Retina (tissue), 1 donor: ENCODE measurements around the gene DIPK1C.
"Not testable (repeated sequence)": the region's sequence is repeated elsewhere in the genome, so short reads cannot be mapped to it uniquely, and the experiment has no call there.

Experiments
- DNase-seq: peaks from one replicate; pipeline ENCODE4 v3.0.0-alpha.2; 2016

Gene DIPK1C

DNA sequence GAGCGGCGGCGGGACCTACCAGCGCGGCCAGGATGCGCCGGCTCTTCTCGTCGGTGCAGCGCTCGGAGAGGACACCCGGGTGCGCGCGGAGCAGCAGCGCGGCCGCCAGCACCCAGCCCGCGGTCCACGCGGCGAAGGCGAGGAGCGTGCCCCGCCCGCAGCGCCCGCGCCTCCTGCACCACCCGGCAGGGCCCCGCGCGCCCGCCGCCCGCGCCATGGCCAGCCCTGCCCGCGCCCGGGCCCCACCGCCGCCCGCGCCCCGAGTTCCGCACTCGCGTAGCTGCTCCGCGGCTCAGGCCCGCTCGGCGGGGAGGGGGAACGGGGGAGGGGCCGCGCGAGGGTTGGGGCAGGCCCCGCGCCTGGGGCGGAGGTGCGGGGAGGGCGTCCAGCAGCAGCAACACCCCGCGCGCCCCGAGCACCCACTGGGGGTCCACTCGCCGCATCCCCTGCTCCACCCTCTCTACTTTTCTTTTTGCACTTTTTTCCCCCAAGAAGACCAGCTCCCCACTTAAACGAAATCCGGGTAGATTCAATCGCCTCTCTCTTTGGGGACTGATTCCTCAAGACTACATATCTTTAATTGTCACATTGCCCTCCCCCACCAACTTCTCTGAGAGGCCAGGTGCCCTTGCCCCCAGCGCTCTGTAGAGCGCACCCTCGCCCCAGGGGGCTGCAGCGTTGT is at the start of gene DIPK1C:
Gene DIPK1C (minus strand): TSS at position 266 of the 682 bp plus-strand sequence. CDS start 49 bp downstream, at position 217.
- peak; percentile 55 for DNase-seq

DNA sequence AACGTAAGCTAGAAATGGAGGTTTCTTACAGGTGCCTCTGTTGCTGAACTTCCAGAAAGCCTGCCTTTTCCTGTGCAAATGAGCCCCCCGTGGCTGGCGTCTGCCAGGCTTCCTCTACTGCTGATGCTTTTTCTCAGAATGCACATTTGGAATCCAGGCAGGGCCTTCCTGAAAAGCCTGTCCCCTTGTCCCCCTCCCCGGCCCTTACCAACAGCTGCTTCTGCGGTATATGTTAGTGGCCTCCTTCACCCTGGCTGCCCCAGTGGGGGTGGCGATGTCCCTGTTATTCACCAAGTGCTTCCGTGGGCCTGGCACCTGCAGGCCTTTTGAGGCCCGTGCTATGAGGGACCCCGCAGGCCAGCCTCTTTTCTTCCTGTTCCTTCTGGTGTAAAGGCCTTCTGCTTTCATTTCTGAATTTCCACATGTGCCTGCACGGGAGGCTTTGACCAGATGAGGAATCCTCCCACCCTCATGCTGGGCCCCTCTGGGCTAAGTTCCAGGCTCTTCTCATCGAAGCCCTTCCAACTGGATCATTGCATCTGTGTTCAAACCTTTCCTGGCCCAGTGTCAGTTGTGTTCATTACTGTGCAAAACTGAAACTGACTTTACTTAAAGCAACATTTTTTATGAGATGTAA is 49.5 kb upstream of the DIPK1C start:
- no peak for DNase-seq

DNA sequence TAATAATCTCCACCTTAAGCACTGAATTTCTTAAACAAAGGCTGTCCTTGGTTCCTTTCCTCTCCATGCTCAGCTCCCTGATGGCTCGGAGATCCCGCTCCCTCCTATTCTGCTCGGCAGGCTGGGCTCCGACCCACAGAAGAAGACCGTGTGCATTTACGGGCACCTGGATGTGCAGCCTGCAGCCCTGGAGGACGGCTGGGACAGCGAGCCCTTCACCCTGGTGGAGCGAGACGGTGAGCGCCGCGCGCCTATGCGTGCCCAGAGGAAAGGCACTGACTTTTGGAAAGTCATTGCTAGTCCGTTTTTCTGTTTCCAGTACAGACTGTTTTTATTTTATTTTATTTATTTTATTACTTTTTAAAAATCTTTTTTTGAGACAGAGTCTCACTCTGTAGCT is 48.7 kb upstream of the DIPK1C start:
- DNase-seq = no peak

DNA sequence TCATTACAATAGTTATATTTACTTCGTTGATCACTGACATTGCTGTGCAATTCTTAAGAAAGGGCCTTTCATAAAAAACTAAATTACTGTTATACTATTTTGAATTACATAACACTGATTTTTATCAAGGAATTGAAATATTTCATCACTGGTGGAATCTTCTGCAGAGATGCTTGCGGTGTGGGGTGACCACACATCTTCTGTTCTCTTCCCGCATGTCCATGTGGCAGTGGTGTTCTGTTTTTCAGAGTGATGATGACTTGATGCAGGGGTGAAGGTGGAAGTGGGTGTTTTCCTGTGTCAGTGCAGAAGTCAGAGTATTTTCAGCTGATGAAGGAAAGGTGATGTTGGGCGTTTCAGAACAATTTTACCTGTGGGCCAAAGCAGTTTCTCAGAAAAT is 46.0 kb upstream of the DIPK1C start:
- DNase-seq = no peak

DNA sequence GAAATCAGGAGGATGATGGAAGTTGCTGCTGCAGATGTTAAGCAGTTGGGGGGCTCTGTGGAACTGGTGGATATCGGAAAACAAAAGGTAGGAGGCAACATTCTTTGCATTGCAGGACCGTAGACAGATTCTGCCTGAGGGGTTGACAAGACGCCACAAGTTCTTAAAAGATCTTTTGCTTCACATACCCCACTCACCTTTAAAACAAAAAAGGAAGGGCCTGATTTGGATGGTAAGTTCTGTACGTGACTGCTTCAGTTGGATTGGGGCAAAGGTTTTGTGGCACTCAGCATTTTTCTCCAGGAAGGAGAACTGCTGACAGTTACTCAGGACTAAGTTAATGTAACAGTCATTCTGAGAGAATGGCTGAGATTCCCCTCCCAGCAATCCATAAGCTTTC is 44.3 kb upstream of the DIPK1C start:
- DNase-seq = no peak

DNA sequence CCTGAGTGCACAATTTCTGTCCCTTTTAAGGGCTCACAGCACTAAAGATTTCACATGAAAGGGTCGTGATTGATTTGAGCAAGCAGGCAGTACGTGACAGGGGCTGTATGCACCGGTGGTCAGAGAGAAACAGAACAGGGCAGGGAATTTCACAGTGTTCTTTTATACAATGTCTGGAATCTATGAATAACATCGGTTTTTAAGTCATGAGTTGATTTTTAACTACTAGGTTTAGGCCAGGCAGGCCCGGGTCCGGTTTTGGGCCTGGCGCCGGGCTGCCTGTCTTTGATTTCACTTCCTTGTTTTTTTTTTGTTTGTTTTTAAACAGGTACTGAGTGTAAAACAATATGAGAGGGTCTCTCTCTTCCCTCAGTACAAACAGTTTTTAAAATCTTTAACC is 43.7 kb upstream of the DIPK1C start:
- DNase-seq = not testable (repeated sequence)

DNA sequence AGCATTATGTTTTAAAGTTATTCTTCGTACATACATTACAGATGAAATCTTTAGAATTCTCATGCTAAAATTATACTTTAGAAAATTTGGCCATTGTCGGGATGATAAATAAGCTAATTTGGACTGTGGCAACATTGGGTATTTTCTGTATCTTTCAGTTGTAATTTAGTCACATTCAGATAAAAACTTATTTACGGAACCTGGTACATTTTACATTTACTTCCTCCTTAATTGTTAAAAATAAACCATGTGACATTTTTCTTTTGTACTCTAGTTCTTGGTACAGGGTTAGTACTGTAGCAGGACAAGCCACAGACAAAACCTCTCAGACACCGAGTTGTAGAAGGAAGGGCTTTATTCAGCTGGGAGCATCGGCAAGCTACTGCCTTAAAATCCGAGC is 43.3 kb upstream of the DIPK1C start:
- DNase-seq = no peak

DNA sequence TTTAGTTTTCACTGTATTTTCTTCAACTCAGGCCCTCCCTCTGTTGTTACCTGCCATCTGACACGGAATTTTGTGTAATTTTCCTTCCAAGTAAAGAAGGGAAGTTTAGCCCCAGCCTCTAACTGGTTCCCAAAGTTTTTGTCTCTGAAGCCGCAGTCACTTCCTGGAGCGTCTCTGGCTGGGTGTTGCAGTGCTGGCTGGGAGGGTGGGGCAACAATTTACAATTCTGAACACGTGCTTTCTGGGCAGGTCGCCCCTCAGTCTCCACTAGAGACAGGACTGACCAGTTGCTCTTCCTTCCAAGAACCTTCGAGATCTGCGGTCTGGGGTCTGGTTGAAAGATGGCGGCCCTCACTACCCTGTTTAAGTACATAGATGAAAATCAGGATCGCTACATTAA is 42.5 kb upstream of the DIPK1C start:
- no peak for DNase-seq

DNA sequence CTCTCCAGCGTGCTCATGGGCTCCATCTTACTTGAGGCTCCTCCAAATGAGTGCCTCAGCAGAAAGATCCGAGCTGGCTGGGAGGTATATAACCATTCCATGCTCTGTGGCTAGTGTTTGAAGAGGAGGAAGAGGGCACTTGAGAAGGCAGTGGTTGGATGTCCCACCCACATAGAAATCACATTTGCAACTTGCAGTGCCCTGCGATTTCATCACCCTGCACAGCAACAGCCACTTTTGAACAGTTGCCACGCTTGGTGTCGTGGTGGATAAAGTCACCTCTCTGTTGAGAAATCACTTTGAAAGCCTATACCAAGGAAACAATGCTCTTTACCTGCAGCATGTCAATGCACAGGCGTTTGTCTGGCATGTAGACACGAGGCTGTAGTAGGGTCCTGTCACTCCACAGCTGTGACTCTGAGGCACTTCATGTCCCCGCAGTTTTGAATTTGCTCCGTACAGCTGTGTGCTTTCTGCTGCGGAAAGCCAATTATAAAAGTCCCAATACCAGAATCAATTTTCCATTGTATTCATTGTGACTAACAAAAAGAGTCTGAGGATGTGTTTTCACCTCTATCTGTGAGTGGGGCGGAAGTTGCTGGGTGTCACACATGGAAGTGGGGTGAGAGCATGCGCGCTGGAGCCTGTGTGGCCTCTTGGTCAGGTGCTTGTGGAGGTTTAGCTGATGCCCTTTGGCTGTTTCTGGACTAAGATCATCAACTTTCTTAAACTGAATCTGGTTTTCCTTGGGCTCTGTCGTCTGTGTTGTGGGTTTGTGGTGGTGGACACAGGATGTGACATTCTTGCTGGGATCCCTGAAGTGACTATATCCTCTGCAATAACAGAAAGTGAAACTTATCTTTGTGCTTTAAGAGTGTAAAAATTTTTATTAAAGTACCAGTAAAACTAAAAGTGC is 41.9 kb upstream of the DIPK1C start:
- no peak for DNase-seq

DNA sequence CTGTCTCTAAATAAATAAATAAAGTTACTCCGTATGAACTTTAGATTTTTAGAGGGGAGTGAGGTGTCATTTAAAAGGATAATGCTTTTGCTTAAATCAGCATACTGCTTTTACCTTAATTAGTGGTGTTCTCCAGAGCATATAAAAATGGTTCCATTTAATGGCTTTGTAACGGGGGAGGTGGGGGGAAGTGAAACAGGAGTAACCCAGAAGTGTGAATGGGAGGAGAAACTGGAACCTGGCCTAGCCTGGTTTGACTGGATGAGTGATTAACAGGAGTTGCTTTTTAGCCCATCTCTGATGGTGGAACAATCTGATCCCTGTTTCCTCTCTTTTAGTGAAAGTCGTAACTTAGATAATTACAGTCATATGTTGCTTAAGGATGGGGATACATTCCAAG is 40.7 kb upstream of the DIPK1C start:
- DNase-seq = no peak

DNA sequence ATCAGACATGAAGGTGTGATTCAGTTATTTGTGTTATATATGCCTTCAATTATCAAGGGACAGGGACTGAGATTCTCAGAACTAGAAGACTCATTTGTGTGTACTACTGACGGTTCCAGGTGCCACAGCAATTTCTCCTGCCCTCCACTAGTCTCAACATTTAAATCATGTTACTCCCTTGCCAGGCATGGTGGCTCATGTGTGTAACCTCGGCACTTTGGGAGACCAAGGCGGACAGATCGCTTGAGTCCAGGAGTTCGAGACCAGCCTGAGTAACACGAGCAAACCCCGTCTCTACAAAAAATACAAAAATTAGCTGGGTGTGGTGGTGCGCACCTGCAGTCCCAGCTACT is 40.2 kb upstream of the DIPK1C start:
- DNase-seq = no peak

DNA sequence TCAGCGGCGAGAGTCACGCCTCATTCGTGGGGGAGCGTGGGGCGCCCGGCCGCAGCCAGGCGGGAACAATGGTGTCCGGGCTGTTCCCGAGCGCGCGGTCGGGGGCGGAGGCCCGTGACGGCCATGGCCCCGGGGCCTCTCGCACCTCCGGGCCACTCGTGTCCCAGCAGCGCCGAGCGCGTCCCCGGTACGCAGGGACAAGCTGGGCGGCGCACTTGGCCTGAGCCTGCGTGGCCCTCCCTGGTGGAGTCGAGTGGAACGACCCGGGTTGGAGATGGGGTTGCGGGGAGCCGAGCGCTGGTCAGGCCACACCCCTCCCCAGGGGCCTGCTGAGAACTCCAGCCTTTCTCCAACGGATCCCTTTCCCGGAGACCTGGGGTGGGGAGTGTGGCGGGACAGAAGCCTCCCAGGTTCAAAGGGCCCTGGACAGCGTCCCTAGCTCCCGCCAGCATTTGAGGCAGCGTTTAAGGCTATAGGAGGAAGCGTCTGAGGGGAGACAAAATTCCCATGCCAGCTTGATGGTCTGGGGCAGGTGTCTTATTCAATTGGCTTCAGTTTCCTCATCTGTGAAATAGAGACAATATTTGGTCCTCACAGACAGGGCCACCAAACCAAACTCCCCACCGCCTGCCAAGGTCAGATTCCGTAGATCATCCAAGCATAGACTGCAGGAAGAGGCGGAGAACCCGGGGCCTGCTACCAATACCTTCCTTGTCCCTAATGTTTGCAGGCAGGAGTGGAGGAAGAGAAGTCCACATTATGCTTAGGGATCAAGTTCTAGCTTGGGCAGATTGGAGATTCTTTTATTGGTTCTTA is 39.6 kb upstream of the DIPK1C start:
- DNase-seq = no peak

DNA sequence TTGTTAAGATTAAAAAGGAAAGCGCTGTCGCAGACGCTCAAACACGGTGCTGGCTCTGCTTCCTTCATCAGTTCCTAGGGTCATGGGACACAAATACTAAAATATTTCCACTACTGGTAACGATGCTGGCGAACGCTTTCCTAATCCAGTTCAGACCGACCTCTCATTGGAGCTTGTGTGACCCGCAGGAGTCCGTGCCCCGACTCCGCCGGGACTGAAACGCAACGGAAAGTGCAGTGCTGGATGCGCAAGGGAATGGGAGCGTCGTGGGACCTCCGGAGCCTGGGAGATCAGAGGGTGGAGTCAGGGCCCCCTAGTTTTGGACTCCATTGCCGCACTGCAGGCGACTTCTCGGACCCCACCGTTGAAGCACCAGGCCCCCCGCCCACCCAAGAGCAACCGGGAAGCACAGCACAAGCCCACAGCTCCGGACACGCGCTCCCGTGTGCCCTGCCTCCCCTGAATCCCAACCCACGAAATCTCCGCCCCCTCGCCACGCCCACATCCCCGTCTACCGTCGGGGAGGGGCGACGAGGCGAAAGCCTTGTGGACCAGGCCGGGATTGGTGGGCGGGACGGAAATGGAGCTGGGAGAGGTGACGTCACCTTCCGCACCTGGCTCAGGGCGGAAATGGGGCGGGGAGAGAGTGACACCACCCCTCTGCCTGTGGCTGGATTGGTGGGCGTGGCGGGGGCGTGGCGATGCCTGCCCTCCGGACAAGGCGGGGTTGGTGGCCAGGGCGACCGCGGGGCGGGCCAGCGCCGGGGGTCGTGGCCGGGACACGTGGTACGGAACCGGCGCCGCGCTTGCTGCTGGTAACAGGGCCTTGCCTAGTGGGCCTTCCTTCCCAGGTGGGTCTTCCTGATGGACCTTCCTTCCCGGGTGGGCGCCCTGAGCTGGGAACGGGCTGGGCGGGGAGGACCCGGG is 38.7 kb upstream of the DIPK1C start, which contains the start of gene CNDP2:
Gene CNDP2 (plus strand): TSS at position 783 of the 927 bp plus-strand sequence. CDS start 3,611 bp downstream, outside the sequence.
- peak; percentile 99 for DNase-seq

DNA sequence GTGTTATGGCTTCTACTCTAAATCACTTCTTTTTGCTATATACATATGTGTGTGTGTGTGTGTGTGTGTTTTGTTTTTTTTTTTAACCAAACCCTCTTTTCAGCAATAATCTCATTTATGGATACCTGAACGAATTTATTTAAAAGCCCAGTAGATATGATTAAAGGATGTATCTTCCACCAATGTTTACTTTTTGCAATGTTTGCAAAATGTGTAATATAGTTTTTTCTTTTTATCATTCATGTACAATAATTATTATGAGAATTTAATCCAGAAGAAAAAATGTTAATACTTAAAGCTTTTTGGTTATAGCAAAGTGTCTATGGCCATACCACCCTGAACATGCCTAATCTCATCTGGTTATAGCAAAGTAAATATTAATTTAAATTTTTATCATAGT is 37.4 kb upstream of the DIPK1C start:
- no peak for DNase-seq

DNA sequence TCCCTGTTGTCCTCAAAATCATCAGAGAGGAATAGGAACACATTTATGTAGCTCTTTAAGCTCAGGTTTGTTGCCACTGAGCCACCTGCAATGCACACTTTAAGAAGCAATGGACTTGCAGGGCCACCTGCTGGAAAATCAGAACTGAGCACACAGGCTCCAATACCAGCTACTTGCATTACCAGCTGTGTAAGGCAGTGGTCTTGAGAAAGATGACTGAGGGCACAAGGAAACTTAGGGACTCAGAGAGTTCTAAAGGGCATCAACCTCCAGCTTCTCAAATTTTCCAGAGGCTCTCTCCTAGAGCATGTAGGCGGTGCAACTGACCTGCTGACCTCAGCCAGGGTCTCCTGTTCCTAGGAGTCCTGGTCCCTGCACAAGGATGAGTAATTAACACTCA is 36.6 kb upstream of the DIPK1C start:
- peak; percentile 36 for DNase-seq

DNA sequence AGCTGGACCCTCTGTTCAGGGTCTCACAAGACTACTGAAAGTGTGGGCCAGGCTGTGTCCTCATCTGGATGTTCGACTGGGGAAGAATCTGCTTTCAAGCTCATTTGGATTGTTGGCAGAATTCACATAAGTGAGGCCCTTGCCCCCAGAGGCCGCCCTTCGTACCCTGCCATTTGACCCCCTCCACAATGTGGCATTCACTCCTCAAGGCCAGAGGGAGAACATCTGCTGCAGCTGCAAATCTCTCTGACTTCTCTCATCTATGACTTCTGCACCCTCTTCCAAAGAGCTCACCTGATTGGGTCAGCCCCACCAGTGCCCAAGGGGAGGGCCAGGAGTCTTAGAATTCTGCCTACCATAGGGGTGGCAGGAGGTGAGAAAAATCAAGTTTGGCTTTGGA is 35.2 kb upstream of the DIPK1C start:
- no peak for DNase-seq

DNA sequence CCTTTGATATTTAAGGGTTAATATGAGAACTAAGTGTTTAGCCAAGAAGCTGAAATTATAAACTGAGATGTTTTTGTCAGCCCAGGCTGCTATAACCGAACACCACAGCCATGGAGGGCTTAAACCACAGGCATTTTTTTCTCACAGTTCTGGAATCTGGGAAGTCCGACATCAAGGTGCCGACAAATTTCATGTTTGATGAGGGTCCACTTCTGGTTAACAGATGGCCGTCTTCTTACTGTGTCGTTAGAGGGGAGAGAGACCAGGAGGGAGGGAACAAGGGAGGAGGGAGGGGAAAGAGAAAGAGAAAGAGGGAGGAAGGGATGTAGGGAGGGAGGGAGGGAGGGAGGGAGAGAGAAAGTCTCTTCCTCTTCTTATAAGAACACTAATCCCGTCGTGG is 32.6 kb upstream of the DIPK1C start:
- no peak for DNase-seq

DNA sequence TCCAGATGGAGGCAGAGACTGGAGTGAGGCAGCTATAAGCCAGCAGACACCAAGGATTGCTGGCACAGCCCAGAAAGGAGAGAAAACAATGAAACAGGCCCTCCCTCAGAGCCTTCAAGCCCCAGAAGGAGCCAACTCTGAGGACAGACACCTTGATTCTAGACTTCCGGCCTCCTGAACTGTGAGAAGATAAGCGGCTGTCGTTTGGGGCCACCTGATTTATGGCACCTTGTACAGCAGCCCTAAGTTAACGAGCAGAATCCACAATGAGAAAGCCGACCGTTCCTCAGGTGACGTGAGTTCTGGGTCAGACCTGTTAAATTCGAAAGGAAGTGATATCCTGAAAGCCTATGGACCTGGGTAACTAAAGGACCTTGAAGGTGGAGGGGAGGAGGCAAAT is 31.8 kb upstream of the DIPK1C start:
- no peak for DNase-seq

DNA sequence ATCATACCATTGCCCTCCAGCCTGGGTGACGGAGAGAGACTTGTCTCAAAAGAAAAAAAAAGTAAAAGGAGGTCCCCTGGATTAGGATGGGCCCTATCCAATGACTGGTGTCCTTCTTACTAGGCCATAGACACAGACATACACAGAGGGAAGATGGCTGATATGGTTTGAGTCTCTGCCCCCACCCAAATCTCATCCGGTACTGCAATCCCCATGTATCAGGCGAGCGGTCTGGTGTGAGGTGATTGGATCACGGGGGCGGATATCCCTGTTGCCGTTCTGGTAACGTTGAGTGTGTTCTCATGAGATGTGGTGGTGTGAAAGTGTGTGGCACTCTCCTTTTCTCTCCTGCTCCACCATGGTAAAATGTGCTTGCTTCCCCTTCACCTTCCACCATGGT is 31.2 kb upstream of the DIPK1C start:
- no peak for DNase-seq

DNA sequence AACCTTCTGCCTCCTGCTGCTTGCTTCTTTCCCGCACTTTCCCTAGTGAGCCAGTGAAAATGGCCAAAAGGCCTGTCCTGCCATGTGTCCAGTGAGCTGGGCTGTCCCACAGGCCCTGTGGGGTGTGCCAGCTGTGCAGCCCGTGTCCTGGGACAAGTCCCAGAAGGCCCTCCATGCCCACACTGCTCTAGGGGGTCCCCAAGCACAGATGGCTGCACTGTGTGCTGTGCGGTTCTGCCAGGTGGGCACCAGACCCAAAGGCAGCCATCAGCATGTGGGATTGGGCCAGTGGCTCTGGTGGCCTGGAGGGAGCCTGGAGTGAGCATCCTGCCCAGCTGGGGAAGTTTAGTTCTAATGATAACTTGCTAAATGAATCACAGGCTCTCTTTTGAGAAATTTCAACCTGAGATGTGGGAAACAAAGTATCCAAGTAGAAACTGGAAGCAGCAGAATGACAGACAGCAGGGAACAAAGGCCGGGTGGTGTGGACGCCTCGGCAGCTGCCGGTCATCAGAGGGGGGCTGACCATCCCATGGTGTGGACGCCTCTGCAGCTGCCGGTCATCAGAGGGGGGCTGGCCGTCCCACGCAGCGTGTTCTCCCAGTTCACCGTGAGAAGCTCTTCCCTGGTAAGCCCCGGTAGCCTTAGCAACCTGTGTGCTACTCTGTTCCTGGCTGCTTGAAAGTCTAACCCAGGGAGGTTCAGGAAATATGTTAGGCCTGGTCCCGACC is 29.2 kb upstream of the DIPK1C start:
- DNase-seq = peak; percentile 54

DNA sequence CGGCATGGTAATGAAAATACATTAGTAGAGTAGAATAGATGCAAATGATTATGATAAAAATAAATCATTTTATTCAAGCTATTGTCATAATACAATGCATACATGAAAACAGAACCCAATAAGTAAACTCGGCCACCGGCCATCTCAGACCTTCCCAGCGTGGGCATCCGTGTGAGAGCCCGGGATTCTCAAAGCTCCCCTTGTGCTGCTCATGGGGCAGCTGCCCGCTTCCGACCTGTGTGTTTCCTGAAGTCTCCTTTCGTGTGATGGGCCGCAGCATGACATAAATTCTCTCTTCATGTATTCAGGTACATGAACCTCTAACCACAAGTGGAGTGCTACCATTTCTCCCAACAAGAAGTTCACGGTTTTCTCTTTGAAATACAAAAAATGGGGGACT is 25.6 kb upstream of the DIPK1C start:
- no peak for DNase-seq
